Measurements from ENCODE around the gene AGMO. TPM values are rescaled to one million over a fixed set of nuclear protein-coding genes. Genes with fewer than 3 reads are reported as not detected.

Gene AGMO
- total and polyA plus RNA-seq, 2 of the 8 experiments (the other 6 are each of a cell fraction or from before 2014, with no cell fraction given), result 0.22 to 0.45 TPM

DNA sequence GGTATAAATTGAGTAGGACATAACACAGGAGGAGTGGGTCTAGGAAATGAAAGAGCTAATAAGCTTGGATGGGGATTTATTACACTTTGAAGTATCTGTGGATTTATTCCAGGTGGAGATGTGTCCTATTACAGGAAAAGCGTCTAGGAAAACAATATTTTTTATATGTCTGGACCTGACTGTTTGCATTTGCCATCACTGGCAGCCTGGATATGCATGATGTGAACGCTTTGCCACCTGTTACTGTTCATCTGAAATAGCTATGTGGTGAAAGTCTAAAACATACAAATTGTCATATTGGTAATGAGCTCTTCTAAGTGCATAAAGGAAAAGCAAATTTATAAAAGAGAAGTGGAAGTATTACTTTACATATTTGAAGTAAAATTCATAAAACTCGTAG lies 31.6 kb upstream of the AGMO start:
- POLR2A ChIA-PET (ENCODE audit: partially characterized antibody), result no interaction called here
- Histone ChIP-seq H3K18ac (ENCODE audit: extremely low read depth, low read length) (no peak overlapping the region), H2AFZ (ENCODE audit: low read length) (no peak overlapping the region), H3K14ac (ENCODE audit: insufficient read length) (no peak overlapping the region), H3K56ac (replicated peaks; ENCODE audit: insufficient read length, low read depth, low read length) (no peak overlapping the region), H3K27me3 (replicated peaks in 1 of 4; ENCODE audit: control insufficient read depth in 3 of 4, extremely low read depth in 1 of 4, insufficient read depth in 3 of 4, low read length in 3 of 4) (no peaks in the 10 kb centered on the region), H4K20me1 (replicated peaks in 1 of 2; ENCODE audit: control insufficient read depth in 1 of 2, insufficient read depth in 2 of 2, low read length in 2 of 2) (no peaks in the 10 kb centered on the region), H3K4me3 (ENCODE audit: extremely low read depth in 1 of 4, insufficient read depth in 2 of 4, low read depth in 3 of 4, low read length in 4 of 4) (no peak overlapping the region), H3K9ac (replicated peaks in 1 of 4; ENCODE audit: extremely low read depth in 1 of 4, low read depth in 3 of 4, low read length in 3 of 4) (no peak overlapping the region), H4K91ac (replicated peaks; ENCODE audit: insufficient read length, low read length) (no peak overlapping the region), H3K9me3 (ENCODE audit: insufficient read depth in 2 of 2, low read depth in 1 of 2, low read length in 1 of 2) (no peaks in the 10 kb centered on the region), H2BK12ac (ENCODE audit: low read depth, low read length) (no peak overlapping the region), H2BK5ac (ENCODE audit: low read depth, low read length) (no peak overlapping the region), H2BK15ac (ENCODE audit: low read length) (no peak overlapping the region), H4K8ac (ENCODE audit: extremely low read depth, insufficient read depth, low read length) (no peak overlapping the region), H3K27ac (ENCODE audit: low read depth, low read length) (no peak overlapping the region), H2BK120ac (replicated peaks; ENCODE audit: low read depth, low read length) (no peak overlapping the region), H3K4me1 (replicated peaks in 1 of 4; ENCODE audit: control insufficient read depth in 3 of 4, insufficient read depth in 4 of 4, low read length in 3 of 4) (no peaks in the 10 kb centered on the region), H3K23me2 (ENCODE audit: low read depth, low read length) (no peaks in the 10 kb centered on the region), H3K79me1 (ENCODE audit: low read depth, low read length) (no peaks in the 10 kb centered on the region), H2AK5ac (ENCODE audit: low read depth, low read length) (no peak overlapping the region), H3K4ac (replicated peaks; ENCODE audit: insufficient read length, low read depth, low read length) (no peak overlapping the region), H2BK20ac (ENCODE audit: low read length) (no peak overlapping the region), H3K4me2 (ENCODE audit: insufficient read depth in 1 of 2, low read depth in 2 of 2, low read length in 2 of 2) (no peak overlapping the region), H3K23ac (ENCODE audit: insufficient read length) (no peak overlapping the region), H3K79me2 (ENCODE audit: control insufficient read depth in 1 of 2, insufficient read depth in 2 of 2, low read length in 2 of 2) (no peaks in the 10 kb centered on the region), H4K5ac (ENCODE audit: insufficient read length, low read depth, low read length) (no peak overlapping the region), H3K36me3 (ENCODE audit: control insufficient read depth in 2 of 4, insufficient read depth in 4 of 4, low read length in 3 of 4) (no peaks in the 10 kb centered on the region)
- 88% methylated on average over 3 of the region's 3 CpGs; no CpG with 5 or more reads in 1 of the 2 experiments for WGBS, 2 experiments (ENCODE audit: extremely low coverage in 1 of 2, insufficient coverage in 1 of 2, insufficient read length in 1 of 2, insufficient replicate concordance in 2 of 2, low coverage in 1 of 2, low lambda C conversion rate in 2 of 2, missing lambda C conversion rate in 1 of 2)
- DNase-seq (ENCODE audit: low read depth in 1 of 2, low spot score in 2 of 2) (no peak), FAIRE-seq (no peak)
- CTCF ChIA-PET (ENCODE audit: partially characterized antibody), result no interaction called here
- TF ChIP-seq EGR1 (IDR thresholded peaks at IDR 0.05; ENCODE audit: borderline replicate concordance, low read depth, low read length), result no peak
- TF ChIP-seq CBX8 (IDR thresholded peaks at IDR 0.05; ENCODE audit: borderline replicate concordance, low read depth, low read length), result no peak
- no peak for TF ChIP-seq TEAD4 (IDR thresholded peaks at IDR 0.05; ENCODE audit: low read depth, low read length)
- TF ChIP-seq RNF2 (IDR thresholded peaks at IDR 0.05; ENCODE audit: borderline replicate concordance, low read depth, low read length, missing control alignments, poor library complexity, severe bottlenecking), result no peak
- TF ChIP-seq TCF12 (IDR thresholded peaks at IDR 0.05; ENCODE audit: low read depth, low read length), result no peak
- no peak for TF ChIP-seq SIN3A (conservative IDR thresholded peaks at IDR 0.05 in 1 of 2, IDR thresholded peaks at IDR 0.05 in 1 of 2; ENCODE audit: low read depth in 1 of 2, low read length in 2 of 2)
